Measurements from ENCODE around the gene SLC9A3.

DNA sequence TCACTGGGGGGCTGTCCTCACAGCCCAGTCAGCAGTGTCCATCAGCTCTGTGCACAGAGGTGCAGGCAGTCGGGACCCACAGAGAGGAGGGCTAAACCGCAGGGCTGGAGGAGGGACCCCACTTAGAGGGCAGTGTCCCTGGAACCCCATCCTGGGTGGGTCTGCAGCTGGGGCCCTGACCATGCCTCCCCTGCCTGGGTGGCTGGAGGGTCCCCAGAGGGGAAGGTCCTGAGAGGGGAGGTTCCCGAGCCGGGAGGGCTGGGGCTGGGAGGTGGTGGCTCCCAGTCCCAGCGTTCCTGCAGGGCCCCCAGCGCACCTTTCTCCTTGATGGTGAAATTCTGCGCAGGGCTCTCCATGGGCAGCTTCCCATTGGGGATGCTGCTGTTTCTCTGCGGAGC lies 48.5 kb downstream of the SLC9A3 start:
- TF ChIP-seq POLR2A (IDR thresholded peaks at IDR 0.05; ENCODE audit: low read depth, low read length) (no peak), POLR2AphosphoS5 (IDR thresholded peaks at IDR 0.05; ENCODE audit: low read depth, low read length) (no peak), SPI1 (IDR thresholded peaks at IDR 0.05; ENCODE audit: low read depth, low read length) (no peak)
